Ovary (tissue), 9 donors: ENCODE results near the gene SKP1. TPM values are rescaled to one million over a fixed set of nuclear protein-coding genes. Genes with fewer than 3 reads are reported as not detected.

Experiments used
- DNase-seq, 5 donors: peaks; one replicate each; pipeline ENCODE4 v3.0.0-alpha.2; 2019 to 2020
- H3K27ac ChIP-seq, 2 donors: fragments of 200-600 bp; one replicate each; pipeline versions ENCODE4 v1.5.1 to v1.8.0; 2019 to 2022
- H3K27me3 ChIP-seq: fragments of 200-600 bp; one replicate; pipeline ENCODE4 v1.8.0; 2022
- H3K36me3 ChIP-seq: fragments of 200-600 bp; sonication (generic); one replicate; pipeline ENCODE4 v1.5.1; 2019
- H3K4me1 ChIP-seq: one replicate; pipeline ENCODE4 v1.8.1; 2013; ENCODE audit warnings: mild to moderate bottlenecking, moderate library complexity; ENCODE audit not compliant: insufficient read depth
- H3K4me3 ChIP-seq: fragments of 200-600 bp; sonication (generic); one replicate; pipeline ENCODE4 v1.5.1; 2017
- H3K9me3 ChIP-seq, 2 donors: fragments of 200-600 bp in 1 of 2; sonication (generic) in 1 of 2; one replicate each; pipeline versions ENCODE4 v1.5.1 to v1.8.1; 2013 to 2019; ENCODE audit warnings: mild to moderate bottlenecking in 1 of 2, moderate library complexity in 1 of 2
- CTCF ChIP-seq, 3 donors: fragments of 450-650 bp in 2 of 3; fragments of 200-600 bp in 1 of 3; IDR thresholded peaks; one replicate each; pipeline versions ENCODE4 v1.5.1 to v1.8.0; 2016 to 2022; ENCODE audit warnings: antibody characterized with exemption in 3 of 3, mild to moderate bottlenecking in 1 of 3
- EP300 ChIP-seq: sonication (generic); formaldehyde crosslinking; IDR thresholded peaks from one replicate; pipeline ENCODE4 v1.6.1; 2017; ENCODE audit warnings: antibody characterized with exemption
- POLR2A ChIP-seq: fragments of 450-650 bp; IDR thresholded peaks from one replicate; pipeline ENCODE4 v1.6.1; 2017; ENCODE audit warnings: antibody characterized with exemption, mild to moderate bottlenecking, moderate library complexity
- WGBS, 3 donors: extraction: QIAGEN DNeasy Blood & Tissue Kit in 1 of 3; methylation state at CpG; one replicate each; pipeline versions ENCODE4 v1.1.5 to v1.1.7; 2013 to 2017; 5-methylcytosine and 5-hydroxymethylcytosine counted together
- intact Hi-C, 4 donors: fragments of 100-400 bp; cut with DNase I; formaldehyde crosslinking; loops; one replicate each; pipeline versions ENCODE4 v1.11.0 to v1.15.1; 2022 to 2023
- polyA plus RNA-seq, 2 donors: library from polyadenylated mRNA; stranded (reverse); fragments of 200-250 nt in 1 of 2; fragments of 350-450 nt in 1 of 2; fragmentation: Illumina TruSeq in 1 of 2; extraction: RNeasy Lipid Tissue Mini Kit (QIAGEN cat#74804) in 1 of 2; gene quantifications; one replicate each; pipeline ENCODE4 v1.2.3, GENCODE V29; 2013 to 2014
- total RNA-seq, 7 donors: library from RNA; depleted of rRNA in 2 of 7; stranded (reverse); fragments of >200 nt in 2 of 7; fragmentation: NEBNext Ultra II Directional in 3 of 7; extraction: Animal tissue kit (Norgen Biotek cat#: 25700) in 3 of 7; gene quantifications; one replicate each; pipeline versions ENCODE4 v1.1.0 to v1.2.4, GENCODE V29; 2016 to 2023
- donor health status: DM: no; HTN: no; CAD: no; lungs with moderate emphysema.
- donor health status: DM: no; HTN: no; CAD: no.
- donor health status: Bipolar disorder and iron deficiency.
- donor health status: DM: yes; HTN: yes; CAD: no.
- donor health status: DM: no; HTN: no; CAD: no.
- donor health status: DM: yes; HTN: yes; CAD: no.

The SKP1 gene
- total and polyA plus RNA-seq, 9 donors, result 263 to 1,077 (median 388) TPM

GRCh38 chr5:134131578-134132350 lies 45.0 kb downstream of the SKP1 start:
- Histone ChIP-seq H3K27me3 (no peaks in the 10 kb centered on the region), H3K4me3 (no peak overlapping the region), H3K4me1 (no peaks in the 10 kb centered on the region), H3K27ac (no peak overlapping the region), H3K36me3 (no peaks in the 10 kb centered on the region), H3K9me3 (no peaks in the 10 kb centered on the region)
- intact Hi-C loops, result no loop called here
- WGBS, 3 donors, result 83 to 95% (median 89%) methylated on average over 5 to 7 of the region's 7 CpGs
- DNase-seq, result peak in 2 of 5 donors; percentile 8 to 30
- TF ChIP-seq CTCF (IDR thresholded peaks at IDR 0.05), result no peak
- no peak for TF ChIP-seq EP300
- no peak for TF ChIP-seq POLR2A

GRCh38 chr5:134131165-134131564 lies 45.6 kb downstream of the SKP1 start:
- Histone ChIP-seq H3K4me1 (peaks cover 1% of the 10 kb centered on the region), H3K27me3 (no peaks in the 10 kb centered on the region), H3K9me3 (no peaks in the 10 kb centered on the region), H3K4me3 (no peak overlapping the region), H3K27ac (no peak overlapping the region), H3K36me3 (no peaks in the 10 kb centered on the region)
- intact Hi-C loops, result no loop called here
- 72 to 87% (median 76%) methylated on average over 3 of the region's 3 CpGs for WGBS, 3 donors
- TF ChIP-seq CTCF (IDR thresholded peaks at IDR 0.05) (no peak), EP300 (no peak), POLR2A (no peak)
- DNase-seq, result peak in 1 of 5 donors; percentile 5

DNA sequence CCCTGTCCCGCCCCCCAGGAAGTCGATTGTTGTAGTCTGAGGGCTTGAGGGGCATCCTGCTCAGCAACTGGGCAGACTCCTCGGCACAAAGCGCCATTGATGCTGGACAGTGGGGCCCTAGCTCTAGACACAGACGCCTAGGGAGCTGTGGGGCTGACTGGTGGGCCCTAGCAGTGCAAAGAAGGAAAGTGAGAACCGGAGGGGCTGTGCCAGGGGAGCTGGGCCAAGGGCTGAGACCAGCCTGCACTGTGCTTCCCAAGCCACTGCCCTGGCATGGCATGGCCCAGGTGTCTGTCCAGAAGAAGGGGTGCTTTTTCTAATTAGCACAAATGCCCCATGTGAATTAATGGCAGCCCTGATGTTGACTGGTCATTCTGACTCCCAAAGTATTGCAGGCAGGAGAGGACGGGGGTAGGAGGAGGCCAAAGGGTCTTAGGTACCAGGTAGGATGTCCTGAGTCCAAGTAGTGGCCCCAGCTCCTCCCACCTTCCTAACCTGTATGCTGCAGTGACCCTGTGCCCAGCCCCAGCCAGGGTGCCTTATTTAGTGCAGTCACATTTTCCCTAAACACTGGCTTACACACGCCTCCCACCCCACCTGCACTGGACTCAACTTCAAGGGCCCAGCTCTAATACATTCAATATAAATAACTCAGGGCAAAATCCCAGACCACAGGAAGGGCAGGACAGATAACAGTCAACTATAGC lies 46.4 kb downstream of the SKP1 start:
- peak in 1 of 5 donors; percentile 11 for DNase-seq
- H3K9me3 ChIP-seq, result no peaks in the 10 kb centered on the region
- intact Hi-C loops, result no loop called here
- H3K4me3 ChIP-seq, result no peak overlapping the region
- H3K27me3 ChIP-seq, result no peaks in the 10 kb centered on the region
- H3K36me3 ChIP-seq, result no peaks in the 10 kb centered on the region
- no peak overlapping the region for H3K27ac ChIP-seq
- WGBS, 3 donors, result 76 to 94% (median 86%) methylated on average over 7 to 8 of the region's 8 CpGs
- TF ChIP-seq EP300 (no peak), CTCF (IDR thresholded peaks at IDR 0.05) (no peak), POLR2A (no peak)
- H3K4me1 ChIP-seq, result peaks cover 7% of the 10 kb centered on the region

DNA sequence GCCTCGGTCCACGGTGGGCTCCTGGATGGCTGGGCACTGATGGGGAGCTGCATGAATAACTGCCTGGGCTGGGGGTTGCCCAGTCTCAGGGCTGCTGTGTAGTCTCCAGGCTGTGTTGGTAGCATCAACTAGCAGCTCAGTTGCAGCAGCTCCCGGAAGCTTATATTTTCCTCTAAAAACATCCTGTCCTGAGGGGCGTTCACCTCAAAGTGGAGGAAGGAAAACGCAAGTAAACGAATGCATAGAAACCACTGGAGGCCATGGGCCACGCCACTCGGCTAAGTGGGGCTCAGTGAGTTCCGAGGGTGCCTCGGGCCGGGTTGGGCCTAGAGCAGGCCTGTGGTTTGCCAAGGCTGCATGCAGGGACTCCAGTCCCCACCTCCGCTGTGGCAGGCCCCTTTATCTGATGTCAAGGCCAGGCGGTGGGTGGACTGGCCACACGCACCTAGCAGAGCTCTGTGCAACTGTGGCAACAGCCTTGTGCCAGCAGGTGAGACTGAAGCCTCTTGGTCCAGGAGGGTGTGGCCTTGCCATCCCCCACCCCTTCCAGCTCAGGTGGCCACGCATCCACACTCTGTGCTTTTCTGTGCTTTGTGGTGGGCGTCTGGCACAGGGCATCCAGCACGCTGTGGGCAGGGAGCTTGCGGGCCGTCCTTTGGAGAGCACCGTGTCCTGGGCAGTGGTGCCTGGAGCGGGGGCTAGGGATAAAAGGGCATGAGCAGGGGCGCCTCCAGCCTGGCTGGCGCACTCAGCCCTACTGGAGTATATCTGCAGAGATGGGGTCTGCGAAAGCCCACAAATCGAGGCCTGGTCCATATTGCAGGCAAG lies 47.1 kb downstream of the SKP1 start:
- no peak for TF ChIP-seq POLR2A
- no peak for TF ChIP-seq CTCF (IDR thresholded peaks at IDR 0.05)
- no peak for TF ChIP-seq EP300
- Histone ChIP-seq H3K4me1 (peaks cover 14% of the 10 kb centered on the region), H3K27me3 (no peaks in the 10 kb centered on the region), H3K27ac (no peak overlapping the region), H3K36me3 (no peaks in the 10 kb centered on the region), H3K4me3 (no peak overlapping the region), H3K9me3 (no peaks in the 10 kb centered on the region)
- DNase-seq, result peak in 1 of 5 donors; percentile 15
- intact Hi-C loops, result no loop called here
- 74 to 87% (median 79%) methylated on average over 25 of the region's 25 CpGs for WGBS, 3 donors
